Hematopoietic multipotent progenitor cell treated with erythropoietin and hydrocortisone succinate and interleukin-3 and kit ligand, for 8 days (in vitro differentiated cells): Measurements from ENCODE around the gene KCTD2.
"Not testable (repeated sequence)": the region's sequence is repeated elsewhere in the genome, so short reads cannot be mapped to it uniquely, and the experiment has no call there.

Source experiments
- DNase-seq: peaks from one replicate; pipeline ENCODE4 v3.0.0-alpha.2; 2015

The KCTD2 gene, protein sequence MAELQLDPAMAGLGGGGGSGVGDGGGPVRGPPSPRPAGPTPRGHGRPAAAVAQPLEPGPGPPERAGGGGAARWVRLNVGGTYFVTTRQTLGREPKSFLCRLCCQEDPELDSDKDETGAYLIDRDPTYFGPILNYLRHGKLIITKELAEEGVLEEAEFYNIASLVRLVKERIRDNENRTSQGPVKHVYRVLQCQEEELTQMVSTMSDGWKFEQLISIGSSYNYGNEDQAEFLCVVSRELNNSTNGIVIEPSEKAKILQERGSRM

GRCh38 chr17:75046407-75047289, at the start of gene KCTD2, which contains the start of gene ATP5PD:
Gene KCTD2 (plus strand): TSS chr17:75047225. CDS start chr17:75047251, 26 bp downstream.
Gene ATP5PD (minus strand): TSS chr17:75046969. CDS start chr17:75042650, 4,319 bp downstream.
- DNase-seq: peak; percentile 96

GRCh38 chr17:74998783-74999182, 48.2 kb upstream of the KCTD2 start:
- no peak for DNase-seq

GRCh38 chr17:74999523-74999922, 47.5 kb upstream of the KCTD2 start:
- DNase-seq: no peak

GRCh38 chr17:75001915-75002843, 44.8 kb upstream of the KCTD2 start:
- no peak for DNase-seq

DNA sequence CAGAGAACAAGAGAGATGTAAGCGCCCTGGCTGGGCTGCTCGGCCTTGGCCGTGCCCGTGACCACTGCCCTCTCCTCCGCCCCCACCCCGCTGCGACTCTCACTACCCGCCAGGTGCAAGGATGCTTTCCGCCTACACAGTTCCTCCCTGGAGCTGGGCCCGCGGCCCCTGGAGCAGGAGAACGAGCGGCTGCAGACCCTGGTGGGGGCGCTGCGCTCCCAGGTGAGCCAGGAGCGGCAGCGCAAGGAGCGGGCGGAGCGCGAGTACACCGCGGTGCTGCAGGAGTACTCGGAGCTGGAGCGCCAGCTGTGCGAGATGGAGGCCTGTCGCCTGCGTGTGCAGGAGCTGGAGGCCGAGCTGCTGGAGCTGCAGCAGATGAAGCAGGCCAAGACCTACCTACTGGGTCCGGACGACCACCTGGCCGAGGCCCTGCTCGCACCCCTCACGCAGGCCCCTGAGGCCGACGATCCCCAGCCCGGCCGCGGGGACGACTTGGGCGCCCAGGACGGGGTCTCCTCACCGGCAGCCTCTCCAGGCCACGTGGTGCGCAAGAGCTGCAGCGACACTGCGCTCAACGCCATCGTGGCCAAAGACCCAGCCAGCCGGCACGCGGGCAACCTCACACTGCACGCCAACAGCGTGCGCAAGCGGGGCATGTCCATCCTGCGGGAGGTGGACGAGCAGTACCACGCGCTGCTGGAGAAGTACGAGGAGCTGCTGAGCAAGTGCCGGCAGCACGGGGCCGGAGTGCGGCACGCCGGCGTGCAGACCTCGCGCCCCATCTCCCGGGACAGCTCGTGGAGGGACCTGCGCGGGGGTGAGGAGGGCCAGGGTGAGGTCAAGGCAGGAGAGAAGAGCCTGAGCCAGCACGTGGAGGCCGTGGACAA, 43.7 kb upstream of the KCTD2 start:
- DNase-seq: no peak

DNA sequence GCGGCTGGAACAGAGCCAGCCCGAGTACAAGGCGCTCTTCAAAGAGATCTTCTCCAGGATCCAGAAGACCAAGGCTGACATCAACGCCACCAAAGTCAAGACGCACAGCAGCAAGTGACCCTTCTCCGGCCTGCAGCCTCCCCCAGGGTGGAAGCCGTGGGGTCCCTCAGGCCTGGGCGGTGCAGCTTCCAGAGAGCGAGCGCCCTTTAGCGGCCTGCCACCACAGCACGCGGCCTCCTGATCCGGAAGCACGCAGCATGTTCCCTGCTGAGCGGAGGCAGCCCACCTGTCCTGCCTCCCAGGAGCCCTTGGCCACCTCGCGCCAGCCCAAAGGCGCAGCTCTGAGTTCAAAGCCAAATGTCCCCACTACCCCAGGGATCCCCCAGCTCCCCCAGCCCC, 43.1 kb upstream of the KCTD2 start:
- DNase-seq: no peak

- DNase-seq: no peak
Observed at GRCh38 chr17:75004371-75004770, 42.7 kb upstream of the KCTD2 start.

- DNase-seq: no peak
Observed at GRCh38 chr17:75005291-75005690, 41.7 kb upstream of the KCTD2 start.

DNA sequence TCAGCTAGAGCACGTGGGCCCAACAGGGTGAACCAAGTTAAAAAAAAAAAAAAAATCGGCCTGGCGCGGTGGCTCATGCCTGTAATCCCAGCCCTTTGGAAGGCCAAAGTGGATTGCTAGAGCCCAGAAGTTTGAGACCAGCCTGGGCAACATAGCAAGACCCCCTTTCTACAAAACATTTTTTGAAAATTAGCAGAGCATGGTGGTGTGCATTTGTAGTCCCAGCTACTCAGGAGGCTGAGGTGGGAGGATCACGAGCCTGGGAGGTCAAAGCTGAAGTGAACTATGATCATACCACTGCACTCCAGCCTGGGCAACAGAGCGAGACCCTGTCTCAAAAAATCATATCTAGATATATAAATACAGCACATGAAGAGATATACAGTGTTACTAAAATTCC, 40.9 kb upstream of the KCTD2 start:
- DNase-seq: not testable (repeated sequence)

GRCh38 chr17:75006653-75007052, 40.4 kb upstream of the KCTD2 start:
- peak; percentile 80 for DNase-seq

- DNase-seq: no peak
Observed at GRCh38 chr17:75008373-75008772, 38.7 kb upstream of the KCTD2 start.

- no peak for DNase-seq
Observed at GRCh38 chr17:75009139-75009724, 37.8 kb upstream of the KCTD2 start.

GRCh38 chr17:75010683-75011400, 36.2 kb upstream of the KCTD2 start:
- no peak for DNase-seq

DNA sequence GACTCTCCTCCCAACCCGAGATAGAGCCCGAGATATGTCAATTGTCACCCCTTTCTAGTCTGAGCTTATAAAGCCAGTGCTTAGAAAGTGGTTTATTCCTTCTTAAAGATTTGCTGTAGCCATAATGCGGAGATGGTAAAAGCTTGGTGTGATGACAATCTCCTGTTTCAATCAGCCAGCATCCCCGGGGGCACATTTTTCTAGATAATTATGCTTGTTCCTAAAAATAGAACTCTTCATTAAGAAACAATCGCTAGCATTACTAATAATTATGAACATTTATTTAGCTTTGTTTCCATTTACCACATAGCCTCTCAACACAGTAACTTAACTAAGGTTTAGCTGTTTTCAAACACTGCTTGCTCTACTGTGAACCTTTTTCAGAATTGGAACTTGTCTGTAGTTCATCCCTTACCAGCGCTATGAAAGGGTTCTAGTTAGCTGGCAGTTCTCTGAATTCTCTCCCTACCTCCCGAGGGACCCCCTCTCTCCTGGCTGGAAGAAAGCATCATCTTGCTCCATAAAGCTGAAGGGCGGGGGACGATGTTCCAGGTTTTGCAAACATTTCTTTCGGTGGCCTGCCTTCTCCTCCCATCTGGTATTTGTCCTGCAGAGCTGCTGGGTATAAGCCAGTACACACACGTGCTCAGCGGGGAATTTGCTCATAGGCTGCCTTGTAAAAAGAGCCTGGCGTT, 35.5 kb upstream of the KCTD2 start:
- DNase-seq: no peak

- DNase-seq: no peak
Observed at GRCh38 chr17:75012096-75012345, 35.0 kb upstream of the KCTD2 start.

DNA sequence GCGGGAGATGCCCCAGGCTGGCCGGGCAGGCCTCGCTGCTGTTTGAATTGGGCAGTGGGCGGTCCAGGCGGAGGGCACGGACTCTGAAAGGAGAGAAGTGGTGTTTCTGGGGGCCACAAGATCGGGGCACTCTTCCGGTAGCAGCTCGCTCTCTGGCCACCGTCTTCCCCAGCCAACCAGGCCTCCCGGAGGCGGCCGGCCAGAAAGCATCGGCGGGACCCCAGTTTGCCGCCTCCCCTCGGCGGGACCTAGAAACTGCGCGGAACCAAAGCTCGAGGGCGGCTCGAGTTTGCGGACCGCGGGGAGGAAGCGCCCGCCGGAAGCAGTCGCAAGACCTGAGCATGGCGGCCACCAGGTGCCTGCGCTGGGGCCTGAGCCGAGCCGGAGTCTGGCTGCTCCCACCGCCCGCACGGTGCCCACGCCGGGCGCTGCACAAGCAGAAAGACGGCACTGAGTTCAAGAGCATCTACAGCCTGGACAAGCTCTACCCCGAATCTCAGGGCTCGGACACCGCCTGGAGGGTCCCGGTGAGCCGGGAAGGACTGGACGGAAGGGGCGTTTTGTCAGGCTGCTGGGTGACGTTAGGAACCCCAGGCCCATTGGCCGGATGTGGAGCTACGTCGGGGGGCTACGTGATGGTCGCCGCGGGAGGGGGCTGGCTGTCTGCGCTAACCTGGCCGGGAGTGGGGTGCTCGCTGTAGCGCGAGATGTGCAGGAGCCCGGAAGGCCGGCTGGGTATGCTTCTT, 34.5 kb upstream of the KCTD2 start, which contains the start of gene MRPL58:
MRPL58 (plus strand) TSS at position 325 of the 746 bp plus-strand sequence; CDS start at position 342, 17 bp downstream.
- DNase-seq: peak; percentile 88

DNA sequence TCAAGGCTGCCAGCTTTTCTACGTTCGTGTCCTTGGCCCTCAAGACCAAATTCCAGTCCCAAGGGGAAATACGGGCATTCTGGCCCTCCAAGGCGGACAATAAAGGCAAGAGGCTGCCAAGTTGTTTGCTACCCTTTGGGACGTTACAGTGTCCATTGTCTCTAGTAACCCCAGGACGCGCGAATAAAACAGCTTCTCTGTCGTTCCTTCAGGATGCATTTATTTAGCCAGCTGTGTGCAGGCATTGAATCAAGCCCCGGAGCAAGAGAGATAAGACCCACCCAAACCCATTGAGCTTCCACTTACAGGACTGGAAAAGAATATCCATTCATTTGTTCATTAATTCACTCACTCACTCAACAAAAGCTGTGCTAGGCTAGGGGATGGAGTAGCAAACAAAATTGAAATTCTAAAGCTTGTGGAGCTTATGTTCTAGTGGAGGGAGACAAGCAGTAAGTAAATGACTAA, 33.9 kb upstream of the KCTD2 start:
- peak; percentile 52 for DNase-seq

GRCh38 chr17:75019146-75019545, 27.9 kb upstream of the KCTD2 start:
- no peak for DNase-seq

DNA sequence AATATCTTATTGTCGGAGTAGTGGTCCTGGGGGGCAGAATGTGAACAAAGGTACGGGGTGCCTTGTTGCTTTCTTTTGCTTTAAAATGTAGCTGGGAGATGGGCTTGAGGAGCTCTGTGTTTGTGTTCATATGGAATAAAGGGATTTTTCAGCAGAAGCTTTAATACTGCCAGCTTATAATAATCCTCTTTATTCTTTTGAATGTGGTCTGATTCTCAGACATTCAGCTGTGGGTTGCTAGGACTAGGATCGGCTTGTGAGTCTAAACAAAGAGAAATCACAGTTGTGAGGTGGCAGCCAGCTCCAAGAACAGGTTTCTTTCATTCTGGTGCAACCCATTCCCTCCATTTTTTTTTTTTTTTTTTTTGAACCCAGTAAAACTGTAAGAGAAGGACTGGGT, 27.3 kb upstream of the KCTD2 start:
- no peak for DNase-seq
